Renal cortex interstitium (tissue), 11 donors: ENCODE measurements around the gene GSPT1. TPM values are rescaled to one million over a fixed set of nuclear protein-coding genes. Genes with fewer than 3 reads are reported as not detected.
"Not testable (repeated sequence)": the region's sequence is repeated elsewhere in the genome, so short reads cannot be mapped to it uniquely, and the experiment has no call there.

Source experiments
- DNase-seq, 11 donors: peaks; one replicate each; pipeline ENCODE4 v3.0.0-alpha.2; 2013; ENCODE audit warnings: low read depth in 9 of 11, low spot score in 4 of 11; ENCODE audit errors: extremely low read depth in 1 of 11
- polyA plus RNA-seq, 3 donors: library from polyadenylated mRNA; unstranded; fragments of 120-200 nt; gene quantifications; one replicate each; pipeline ENCODE4 v1.2.1, GENCODE V29; 2013; ENCODE audit not compliant: insufficient read length in 3 of 3

GSPT1 gene
- polyA plus RNA-seq, 3 donors: 104 to 132 (median 114) TPM

- no peak for DNase-seq
These were observed 80.4 kb downstream of the GSPT1 start for GRCh38 chr16:11835309-11835708.

- DNase-seq: no peak
These were observed 81.6 kb downstream of the GSPT1 start for GRCh38 chr16:11833951-11834695.

- DNase-seq: no peak
These were observed 87.1 kb downstream of the GSPT1 start for GRCh38 chr16:11828696-11829095.

GRCh38 chr16:11825520-11826165 is 90.1 kb downstream of the GSPT1 start:
- DNase-seq: not testable (repeated sequence)

GRCh38 chr16:11824362-11824761 is 91.4 kb downstream of the GSPT1 start:
- no peak for DNase-seq

- DNase-seq: not testable (repeated sequence)
These were observed 92.1 kb downstream of the GSPT1 start for GRCh38 chr16:11823645-11824044.

GRCh38 chr16:11819798-11820197 is 96.0 kb downstream of the GSPT1 start:
- DNase-seq: no peak

- DNase-seq: not testable (repeated sequence)
These were observed 96.8 kb downstream of the GSPT1 start for GRCh38 chr16:11818970-11819369.

Other genes with a start within 250 kb of the GSPT1 start
- 10 to 100 TPM; 30.9 to 41.9 (median 37.3) TPM for gene SNN, start 247.5 kb downstream of the GSPT1 start, polyA plus RNA-seq
- gene TXNDC11, start 173.1 kb downstream of the GSPT1 start, polyA plus RNA-seq: 10 to 100 TPM; 40.2 to 42.6 (median 41.7) TPM
- 10 to 100 TPM; 72.8 to 98.0 (median 86.9) TPM for gene ZC3H7A, start 118.7 kb downstream of the GSPT1 start, polyA plus RNA-seq
- gene RSL1D1, start 64.4 kb downstream of the GSPT1 start, polyA plus RNA-seq: 100 to 1,000 TPM; 214 to 289 (median 238) TPM
- 10 to 100 TPM in 1 of 3 donors, 1 to 10 TPM in 2; 4.1 to 14.8 (median 5.4) TPM for gene NPIPB2, start 26.1 kb upstream of the GSPT1 start, polyA plus RNA-seq
- gene TNFRSF17, start 49.3 kb upstream of the GSPT1 start, polyA plus RNA-seq: under 1 TPM; 0.15 to 0.34 (median 0.19) TPM
- 10 to 100 TPM; 30.1 to 36.3 (median 36.2) TPM for gene SNX29, start 60.8 kb upstream of the GSPT1 start, polyA plus RNA-seq